Neural cell (in vitro differentiated cells): ENCODE data around the gene MPND.

Source experiments
- EP300 ChIP-seq: fragments of 450-650 bp; conservative IDR thresholded peaks from 2 replicates; pipeline ENCODE4 v1.6.1; 2014; ENCODE audit warnings: antibody characterized with exemption, mild to moderate bottlenecking, moderate library complexity; ENCODE audit not compliant: poor library complexity, severe bottlenecking
- EZH2 ChIP-seq: fragments of 200-600, 300-800 bp; shearing (Covaris generic), sonication (generic); IDR thresholded peaks from 2 replicates; pipeline ENCODE4 v1.6.1; 2014; ENCODE audit warnings: antibody characterized with exemption, low read length, borderline replicate concordance, mild to moderate bottlenecking; ENCODE audit not compliant: insufficient read depth, poor library complexity, severe bottlenecking
- MXI1 ChIP-seq: fragments of 450-650 bp; conservative IDR thresholded peaks from 2 replicates; pipeline ENCODE4 v1.6.1; 2014; ENCODE audit warnings: antibody characterized with exemption, mild to moderate bottlenecking; ENCODE audit not compliant: poor library complexity, severe bottlenecking
- POLR2AphosphoS5 ChIP-seq: IDR thresholded peaks from 2 replicates; pipeline ENCODE4 v1.6.1; 2012
- RAD21 ChIP-seq: fragments of 450-650 bp; conservative IDR thresholded peaks from 2 replicates; pipeline ENCODE4 v1.6.1; 2014; ENCODE audit warnings: antibody characterized with exemption, mild to moderate bottlenecking, moderate library complexity
- REST ChIP-seq: IDR thresholded peaks from 2 replicates; pipeline ENCODE4 v1.6.1; 2012; ENCODE audit warnings: borderline replicate concordance
- SMC3 ChIP-seq: fragments of 450-650 bp; conservative IDR thresholded peaks from 2 replicates; pipeline ENCODE4 v1.6.1; 2014; ENCODE audit warnings: antibody characterized with exemption, mild to moderate bottlenecking, moderate library complexity; ENCODE audit not compliant: poor library complexity
- TAF1 ChIP-seq: IDR thresholded peaks from 2 replicates; pipeline ENCODE4 v1.6.1; 2012; ENCODE audit warnings: low read depth
- TF ChIP-seq, protein P1 (sequence below): fragments of 450-650 bp; IDR thresholded peaks from 2 replicates; pipeline ENCODE4 v1.5.1; 2014; ENCODE audit warnings: antibody characterized with exemption, mild to moderate bottlenecking, moderate library complexity; ENCODE audit not compliant: poor library complexity, severe bottlenecking

GRCh38 chr19:4372165-4373012 lies 29.0 kb downstream of the MPND start:
- TF ChIP-seq, protein P1, sequence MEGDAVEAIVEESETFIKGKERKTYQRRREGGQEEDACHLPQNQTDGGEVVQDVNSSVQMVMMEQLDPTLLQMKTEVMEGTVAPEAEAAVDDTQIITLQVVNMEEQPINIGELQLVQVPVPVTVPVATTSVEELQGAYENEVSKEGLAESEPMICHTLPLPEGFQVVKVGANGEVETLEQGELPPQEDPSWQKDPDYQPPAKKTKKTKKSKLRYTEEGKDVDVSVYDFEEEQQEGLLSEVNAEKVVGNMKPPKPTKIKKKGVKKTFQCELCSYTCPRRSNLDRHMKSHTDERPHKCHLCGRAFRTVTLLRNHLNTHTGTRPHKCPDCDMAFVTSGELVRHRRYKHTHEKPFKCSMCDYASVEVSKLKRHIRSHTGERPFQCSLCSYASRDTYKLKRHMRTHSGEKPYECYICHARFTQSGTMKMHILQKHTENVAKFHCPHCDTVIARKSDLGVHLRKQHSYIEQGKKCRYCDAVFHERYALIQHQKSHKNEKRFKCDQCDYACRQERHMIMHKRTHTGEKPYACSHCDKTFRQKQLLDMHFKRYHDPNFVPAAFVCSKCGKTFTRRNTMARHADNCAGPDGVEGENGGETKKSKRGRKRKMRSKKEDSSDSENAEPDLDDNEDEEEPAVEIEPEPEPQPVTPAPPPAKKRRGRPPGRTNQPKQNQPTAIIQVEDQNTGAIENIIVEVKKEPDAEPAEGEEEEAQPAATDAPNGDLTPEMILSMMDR: no peak
- TF ChIP-seq RAD21 (no peak), EZH2 (no peak), POLR2AphosphoS5 (no peak), EP300 (no peak), TAF1 (no peak), REST (no peak), SMC3 (no peak), MXI1 (no peak)
